ENCODE data around the gene SPI1.

SPI1 gene

GRCh38 chr11:47378010-47378835 lies at the start of gene SPI1:
TSS of gene SPI1 (minus strand) at chr11:47378547. CDS start at chr11:47378353, 194 bp downstream.
- peak; percentile 25 for DNase-seq (ENCODE audit: low spot score)

GRCh38 chr11:47426062-47426956 lies 48.0 kb upstream of the SPI1 start, which contains the start of gene PSMC3:
TSS of gene PSMC3 (minus strand) at chr11:47426439. CDS start at chr11:47426279, 160 bp downstream.
- peak; percentile 96 for DNase-seq (ENCODE audit: low spot score)

- DNase-seq (ENCODE audit: low spot score) = no peak
Observed at GRCh38 chr11:47425611-47426010, 47.3 kb upstream of the SPI1 start.

- no peak for DNase-seq (ENCODE audit: low spot score)
Observed at GRCh38 chr11:47418454-47419259, 40.3 kb upstream of the SPI1 start.

GRCh38 chr11:47417712-47418111 lies 39.4 kb upstream of the SPI1 start:
- no peak for DNase-seq (ENCODE audit: low spot score)

GRCh38 chr11:47415949-47416472 lies 37.7 kb upstream of the SPI1 start:
- DNase-seq (ENCODE audit: low spot score) = no peak

GRCh38 chr11:47415091-47415854 lies 36.9 kb upstream of the SPI1 start:
- DNase-seq (ENCODE audit: low spot score) = no peak

GRCh38 chr11:47414685-47415070 lies 36.3 kb upstream of the SPI1 start:
- no peak for DNase-seq (ENCODE audit: low spot score)

GRCh38 chr11:47413908-47414684 lies 35.7 kb upstream of the SPI1 start:
- DNase-seq (ENCODE audit: low spot score) = no peak

- no peak for DNase-seq (ENCODE audit: low spot score)
Observed at GRCh38 chr11:47413351-47413750, 35.0 kb upstream of the SPI1 start.

GRCh38 chr11:47411884-47412746 lies 33.8 kb upstream of the SPI1 start:
- peak; percentile 50 for DNase-seq (ENCODE audit: low spot score)

- no peak for DNase-seq (ENCODE audit: low spot score)
Observed at GRCh38 chr11:47410370-47411264, 32.3 kb upstream of the SPI1 start.

- DNase-seq (ENCODE audit: low spot score) = no peak
Observed at GRCh38 chr11:47409440-47410369, 31.4 kb upstream of the SPI1 start.

- no peak for DNase-seq (ENCODE audit: low spot score)
Observed at GRCh38 chr11:47408598-47409439, 30.5 kb upstream of the SPI1 start.

- DNase-seq (ENCODE audit: low spot score) = peak; percentile 86
Observed at GRCh38 chr11:47407746-47408590, 29.6 kb upstream of the SPI1 start, which contains the start of gene SLC39A13. TSS of gene SLC39A13 (plus strand) at chr11:47408590. CDS start at chr11:47410095, 1,505 bp downstream.

Measured in hematopoietic multipotent progenitor cell treated with erythropoietin and hydrocortisone succinate and interleukin-3 and kit ligand, for 17 days (in vitro differentiated cells).